Caco-2 (cell line): Measurements from ENCODE around the gene DNAJA3. TPM values are rescaled to one million over a fixed set of nuclear protein-coding genes. Genes with fewer than 3 reads are reported as not detected.

Experiments
- BruUV-seq: library from RNA; stranded (reverse); fragments of 400-500 nt; replicated peaks from 2 replicates; lab custom pipeline; 2021; lab: Mats Ljungman, UMichigan
- CTCF ChIA-PET: fragments of 300-600 bp; sonication (Branson Sonifier 250); formaldehyde crosslinking; loops from one replicate; lab custom pipeline; 2022; ENCODE audit warnings: antibody characterized with exemption; lab: Charles Lee
- POLR2A ChIA-PET: fragments of 300-600 bp; sonication (Branson Sonifier 250); formaldehyde crosslinking; loops from one replicate; lab custom pipeline; 2022; ENCODE audit warnings: antibody characterized with exemption; lab: Charles Lee
- DNase-seq, 2 experiments: peaks; one replicate each; pipeline versions ENCODE4 v3.0.0 to v3.0.0-alpha.2; 2020 to 2022
- H3K27me3 ChIP-seq: replicated peaks from 2 replicates; pipeline ENCODE4 v1.6.0; 2011; ENCODE audit warnings: low read length; ENCODE audit not compliant: control insufficient read depth, insufficient read depth
- H3K36me3 ChIP-seq: 2 replicates; pipeline ENCODE4 v1.5.1; 2011; ENCODE audit warnings: low read length; ENCODE audit not compliant: control insufficient read depth, insufficient read depth
- H3K4me1 ChIP-seq: fragments of 250-450 bp; sonication (Bioruptor Pico); 2 replicates; pipeline ENCODE4 v1.5.1; 2020; ENCODE audit warnings: mild to moderate bottlenecking
- H3K4me3 ChIP-seq: 2 replicates; pipeline ENCODE4 v1.5.1; 2011; ENCODE audit warnings: low read depth, mild to moderate bottlenecking, control low read depth, low read length
- H3K9me3 ChIP-seq: fragments of 250-450 bp; sonication (Bioruptor Pico); 2 replicates; pipeline ENCODE4 v1.5.1; 2020; ENCODE audit warnings: mild to moderate bottlenecking, moderate library complexity
- H3K27ac Mint-ChIP-seq: one replicate; pipeline ENCODE4 v1.8.0; 2022; ENCODE audit warnings: mixed read lengths; ENCODE audit not compliant: unreplicated experiment
- H3K27me3 Mint-ChIP-seq: one replicate; pipeline ENCODE4 v1.8.0; 2022; ENCODE audit warnings: mixed read lengths; ENCODE audit not compliant: insufficient read depth, unreplicated experiment
- H3K36me3 Mint-ChIP-seq: one replicate; pipeline ENCODE4 v1.8.0; 2022; ENCODE audit warnings: mild to moderate bottlenecking, mixed read lengths; ENCODE audit not compliant: insufficient read depth, unreplicated experiment
- H3K4me1 Mint-ChIP-seq: one replicate; pipeline ENCODE4 v1.8.0; 2022; ENCODE audit warnings: low read depth, mixed read lengths; ENCODE audit not compliant: unreplicated experiment
- H3K4me3 Mint-ChIP-seq: one replicate; pipeline ENCODE4 v1.8.0; 2022; ENCODE audit warnings: mild to moderate bottlenecking, moderate library complexity, mixed read lengths; ENCODE audit not compliant: unreplicated experiment
- H3K9me3 Mint-ChIP-seq: one replicate; pipeline ENCODE4 v1.8.0; 2022; ENCODE audit warnings: mixed read lengths; ENCODE audit not compliant: unreplicated experiment
- CTCF ChIP-seq, 2 experiments: fragments of 200-600 bp in 1 of 2; IDR thresholded peaks; 1 replicate in 1 of 2; 2 replicates in 1 of 2; pipeline versions ENCODE4 v1.5.1 to v1.8.0; 2011 to 2022; ENCODE audit warnings: antibody characterized with exemption in 1 of 2, control low read depth in 1 of 2, inconsistent platforms in 1 of 2, low read depth in 1 of 2, low read length in 1 of 2, mild to moderate bottlenecking in 1 of 2, moderate library complexity in 1 of 2; ENCODE audit not compliant: insufficient read depth in 1 of 2, severe bottlenecking in 1 of 2, unreplicated experiment in 1 of 2
- intact Hi-C: fragments of 100-400 bp; cut with micrococcal nuclease; formaldehyde crosslinking; loops from one replicate; pipeline ENCODE4 v1.10.0; 2022; ENCODE audit not compliant: unreplicated experiment
- total RNA-seq: library from RNA; stranded (reverse); gene quantifications from 2 replicates; pipeline ENCODE4 v1.2.3, GENCODE V29; 2022

The DNAJA3 gene
- total RNA-seq, 1 experiment from 2014 or later: 77.1 TPM

GRCh38 chr16:4404967-4405696 is 20.5 kb upstream of the DNAJA3 start:
- H3K27me3 ChIP-seq: no peaks in the 10 kb centered on the region
- POLR2A ChIA-PET: no interaction called here
- Mint-ChIP-seq H3K27me3 (no peaks in the 10 kb centered on the region), H3K4me1 (no peaks in the 10 kb centered on the region), H3K4me3 (no peak overlapping the region), H3K36me3 (peaks cover 13% of the 10 kb centered on the region), H3K27ac (no peak overlapping the region), H3K9me3 (no peaks in the 10 kb centered on the region)
- H3K36me3 ChIP-seq: no peaks in the 10 kb centered on the region
- DNase-seq: no peak
- CTCF ChIA-PET: interaction anchor here (0.6 kb wide), 1 partner anchor 15 kb away, joined by 5 read pairs; no protein-coding TSS in a partner anchor
- no peak overlapping the region for H3K4me3 ChIP-seq
- no peak for TF ChIP-seq CTCF (IDR thresholded peaks at IDR 0.05; ENCODE audit: insufficient read depth in 1 of 2, low read depth in 1 of 2, low read length in 1 of 2, severe bottlenecking in 1 of 2, unreplicated experiment in 1 of 2)
- no peaks in the 10 kb centered on the region for H3K4me1 ChIP-seq
- no peaks in the 10 kb centered on the region for H3K9me3 ChIP-seq
- intact Hi-C loops: loop anchor here (5.0 kb wide), 1 partner anchor 133 kb away; the partner anchor contains the start of gene TFAP4
- no TSS peak for BruUV-seq

GRCh38 chr16:4407543-4408322 is 17.9 kb upstream of the DNAJA3 start:
- intact Hi-C loops: no loop called here
- CTCF ChIA-PET: no interaction called here
- no TSS peak for BruUV-seq
- H3K36me3 Mint-ChIP-seq: peaks cover 8% of the 10 kb centered on the region
- no peaks in the 10 kb centered on the region for H3K4me1 Mint-ChIP-seq
- H3K27me3 Mint-ChIP-seq: no peaks in the 10 kb centered on the region
- Histone ChIP-seq H3K4me3 (no peak overlapping the region), H3K27me3 (no peaks in the 10 kb centered on the region), H3K9me3 (no peaks in the 10 kb centered on the region), H3K36me3 (no peaks in the 10 kb centered on the region), H3K4me1 (no peaks in the 10 kb centered on the region)
- no peak overlapping the region for H3K4me3 Mint-ChIP-seq
- H3K27ac Mint-ChIP-seq: no peak overlapping the region
- H3K9me3 Mint-ChIP-seq: no peaks in the 10 kb centered on the region
- POLR2A ChIA-PET: no interaction called here
- no peak for DNase-seq
- TF ChIP-seq CTCF (IDR thresholded peaks at IDR 0.05; ENCODE audit: insufficient read depth in 1 of 2, low read depth in 1 of 2, low read length in 1 of 2, severe bottlenecking in 1 of 2, unreplicated experiment in 1 of 2): no peak

GRCh38 chr16:4408323-4408690 is 17.4 kb upstream of the DNAJA3 start:
- no peaks in the 10 kb centered on the region for H3K4me1 ChIP-seq
- H3K36me3 ChIP-seq: no peaks in the 10 kb centered on the region
- Mint-ChIP-seq H3K4me3 (no peak overlapping the region), H3K9me3 (no peaks in the 10 kb centered on the region), H3K4me1 (no peaks in the 10 kb centered on the region), H3K27me3 (no peaks in the 10 kb centered on the region), H3K27ac (no peak overlapping the region), H3K36me3 (peaks cover 6% of the 10 kb centered on the region)
- no peak for DNase-seq
- no peak for TF ChIP-seq CTCF (IDR thresholded peaks at IDR 0.05; ENCODE audit: insufficient read depth in 1 of 2, low read depth in 1 of 2, low read length in 1 of 2, severe bottlenecking in 1 of 2, unreplicated experiment in 1 of 2)
- ChIA-PET CTCF (no interaction called here), POLR2A (no interaction called here)
- no TSS peak for BruUV-seq
- intact Hi-C loops: no loop called here
- no peaks in the 10 kb centered on the region for H3K27me3 ChIP-seq
- no peak overlapping the region for H3K4me3 ChIP-seq
- H3K9me3 ChIP-seq: no peaks in the 10 kb centered on the region
